NCI-H2107 (cell line): Measurements from ENCODE around the gene BATF.

Experiments used
- DNase-seq: peaks from one replicate; lab custom pipeline; 2025; lab: John Stamatoyannopoulos, UW

BATF gene

GRCh38 chr14:75501080-75501479 lies 21.2 kb upstream of the BATF start:
- no peak for DNase-seq

GRCh38 chr14:75504411-75504810 lies 17.9 kb upstream of the BATF start:
- no peak for DNase-seq

GRCh38 chr14:75506930-75507329 lies 15.3 kb upstream of the BATF start:
- DNase-seq, result no peak

DNA sequence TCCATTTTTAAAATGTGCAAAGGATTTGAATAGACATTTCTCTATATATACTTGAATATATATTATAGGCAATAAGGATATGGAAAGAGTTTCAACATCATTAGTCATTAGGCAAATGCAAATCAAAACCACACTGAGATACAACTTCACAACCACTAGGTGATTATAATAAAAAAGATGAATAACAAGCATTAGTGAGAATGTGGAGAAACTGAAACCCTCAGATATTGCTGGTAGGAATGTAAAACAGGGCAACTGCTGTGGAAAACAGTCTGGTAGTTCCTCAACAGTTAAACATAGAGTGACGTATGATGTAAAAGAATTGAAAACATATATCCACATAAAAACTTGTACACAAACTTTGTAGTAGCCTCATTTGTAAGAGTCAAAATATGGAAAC lies 11.7 kb upstream of the BATF start:
- DNase-seq, result no peak

- DNase-seq, result no peak
Measured at GRCh38 chr14:75511201-75511600, 11.1 kb upstream of the BATF start.

GRCh38 chr14:75513911-75514672 lies 8.2 kb upstream of the BATF start:
- DNase-seq, result no peak

- DNase-seq, result no peak
Measured at GRCh38 chr14:75514673-75515628, 7.3 kb upstream of the BATF start.

- DNase-seq, result no peak
Measured at GRCh38 chr14:75515629-75515996, 6.7 kb upstream of the BATF start.

- no peak for DNase-seq
Measured at GRCh38 chr14:75518625-75519024, 3.6 kb upstream of the BATF start.

DNA sequence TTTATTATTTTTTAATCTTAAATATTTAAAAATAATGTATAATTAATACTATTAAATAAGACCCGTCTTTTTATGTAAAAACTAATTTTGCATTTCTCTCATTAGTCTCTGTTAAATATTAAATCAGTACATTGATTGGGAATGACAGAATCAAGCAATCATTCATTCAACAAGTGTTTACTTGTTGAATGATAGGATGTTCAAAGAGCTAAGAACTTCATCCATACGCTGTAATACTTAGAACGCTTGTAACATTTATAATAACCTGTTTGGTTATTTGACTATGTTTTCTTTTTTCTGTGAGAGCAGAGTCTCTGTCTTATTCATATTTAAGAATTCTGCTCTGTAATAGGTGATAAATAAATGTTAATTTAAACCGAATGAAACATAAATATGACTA lies 2.9 kb upstream of the BATF start:
- no peak for DNase-seq

- no peak for DNase-seq
Measured at GRCh38 chr14:75519826-75520728, 2.2 kb upstream of the BATF start.

DNA sequence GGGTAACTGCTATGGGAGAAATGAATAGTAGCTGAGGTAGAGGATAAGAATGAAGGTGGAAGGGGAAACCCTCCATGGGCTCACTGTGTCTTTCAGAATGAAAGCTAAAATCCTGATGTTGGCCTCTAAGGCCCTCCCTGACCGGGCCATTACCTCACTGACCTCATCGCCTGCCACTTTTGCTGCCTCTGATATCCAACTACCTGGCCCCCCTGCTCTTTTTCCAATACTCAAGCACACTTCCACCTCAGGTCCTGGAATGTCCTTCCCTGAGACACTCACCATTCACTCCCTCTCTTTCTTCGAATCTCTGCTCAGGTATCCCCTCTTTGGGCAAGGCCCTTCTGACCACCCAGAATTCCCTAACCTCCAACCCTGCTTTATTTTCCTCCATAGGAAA lies 1.4 kb upstream of the BATF start:
- DNase-seq, result no peak

- DNase-seq, result no peak
Measured at GRCh38 chr14:75521415-75522199, 662 bp upstream of the BATF start.

- DNase-seq, result no peak
Measured at GRCh38 chr14:75522983-75523318, 682 bp downstream of the BATF start.

GRCh38 chr14:75523771-75524171 lies 1.5 kb downstream of the BATF start:
- DNase-seq, result no peak

DNA sequence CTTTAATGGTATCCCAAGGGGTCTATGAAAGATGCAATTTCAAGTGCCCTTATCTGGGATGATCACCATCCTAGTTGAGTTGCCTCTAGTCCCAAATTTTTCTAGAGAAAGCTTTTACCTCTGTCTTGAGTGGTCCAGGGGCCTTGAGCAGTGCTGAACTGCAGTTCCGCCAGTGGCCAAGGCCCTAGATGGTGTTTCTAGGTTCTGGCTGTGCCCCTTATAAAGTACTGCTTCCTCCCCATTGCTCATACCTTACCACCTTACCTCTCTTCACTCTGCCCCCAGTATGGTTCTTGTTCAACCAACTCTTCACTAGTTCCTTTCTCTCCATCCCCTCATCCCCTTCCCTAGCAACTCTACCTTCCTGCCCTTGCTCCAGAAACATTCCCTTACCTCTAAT lies 3.7 kb downstream of the BATF start:
- DNase-seq, result no peak

- no peak for DNase-seq
Measured at GRCh38 chr14:75527449-75528163, 5.3 kb downstream of the BATF start.

GRCh38 chr14:75531256-75531655 lies 9.0 kb downstream of the BATF start:
- no peak for DNase-seq

DNA sequence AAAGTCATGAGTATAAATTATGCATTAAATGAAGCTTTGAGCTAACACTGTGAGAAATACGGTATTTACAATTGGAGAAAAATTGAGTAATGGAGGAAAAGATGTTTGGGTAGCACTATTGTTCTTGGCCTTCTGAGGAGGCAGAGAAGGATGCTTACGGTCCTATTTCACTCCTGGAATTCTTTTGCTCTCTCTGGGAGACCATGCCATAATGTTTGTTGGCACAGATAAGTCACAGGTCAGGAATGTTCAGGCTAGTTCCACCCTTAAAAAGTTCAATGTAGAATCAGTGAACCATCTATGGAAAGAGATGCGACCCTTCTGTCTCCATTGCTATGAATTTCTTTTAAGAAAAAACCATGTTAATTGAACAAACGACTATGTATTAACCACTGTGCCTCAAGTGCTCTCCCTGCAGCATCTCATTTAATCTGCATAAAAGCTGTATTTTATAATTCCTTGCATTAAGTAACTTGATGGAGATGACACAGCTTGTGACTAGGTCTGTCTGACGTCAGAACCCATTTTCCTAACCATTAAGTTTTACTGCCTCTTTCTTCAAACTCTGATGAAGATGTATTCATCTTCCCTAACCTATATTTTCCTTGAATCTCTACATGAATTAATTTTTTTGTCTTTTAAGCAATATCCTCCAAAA lies 9.5 kb downstream of the BATF start:
- DNase-seq, result no peak

DNA sequence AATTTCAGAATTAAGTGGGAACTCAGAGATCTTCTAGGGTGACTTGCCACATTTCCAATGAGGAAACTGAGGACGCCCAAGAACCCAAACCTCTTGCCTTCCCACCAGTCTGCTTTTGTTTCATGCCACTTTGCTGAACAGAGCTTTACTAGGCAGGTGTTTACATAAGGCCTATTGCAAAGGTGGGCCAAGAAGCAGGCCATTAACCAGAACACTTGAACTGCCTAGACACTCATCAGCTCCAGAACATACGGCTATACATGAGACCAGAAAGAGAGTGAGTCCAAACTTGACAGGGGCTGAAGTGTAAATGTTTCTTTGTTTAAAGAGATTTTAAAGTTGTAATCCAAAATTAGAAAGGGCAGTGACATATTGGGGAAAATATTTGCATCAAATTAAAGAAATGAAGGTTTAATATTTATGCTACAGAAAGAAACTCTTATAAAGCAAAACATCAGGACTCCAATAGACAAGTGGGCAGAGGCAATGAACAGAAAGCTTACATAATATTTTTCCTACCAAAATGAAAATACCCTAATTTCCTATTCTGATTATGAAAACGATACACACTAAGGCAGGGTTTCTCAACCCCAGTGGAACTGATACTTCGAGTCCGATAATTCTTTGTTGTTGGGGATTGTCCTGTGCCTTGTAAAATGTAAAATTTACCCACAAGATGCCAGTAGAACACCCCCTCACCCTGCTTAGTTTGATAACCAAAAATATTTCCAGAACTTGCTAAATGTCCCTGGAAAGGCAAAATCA lies 11.7 kb downstream of the BATF start:
- no peak for DNase-seq
